ENCODE measurements around the gene SIRT5.

SIRT5 gene

GRCh38 chr6:13649393-13649792 is 75.0 kb downstream of the SIRT5 start:
- no peak for TF ChIP-seq CTCF (IDR thresholded peaks at IDR 0.05; ENCODE audit: low read depth, low read length)
- no peak for DNase-seq
- H3K9me3 ChIP-seq (ENCODE audit: severe bottlenecking) = no peaks in the 10 kb centered on the region
- H3K36me3 ChIP-seq = peaks cover 7% of the 10 kb centered on the region
- H3K4me3 ChIP-seq (ENCODE audit: low read depth, low read length) = no peak overlapping the region
- H3K27me3 ChIP-seq (ENCODE audit: insufficient read depth, low read depth, severe bottlenecking) = no peaks in the 10 kb centered on the region
- H3K27ac ChIP-seq = no peak overlapping the region

- peaks cover 7% of the 10 kb centered on the region for H3K36me3 ChIP-seq
- H3K27me3 ChIP-seq (ENCODE audit: insufficient read depth, low read depth, severe bottlenecking) = no peaks in the 10 kb centered on the region
- H3K27ac ChIP-seq = no peak overlapping the region
- H3K9me3 ChIP-seq (ENCODE audit: severe bottlenecking) = no peaks in the 10 kb centered on the region
- no peak overlapping the region for H3K4me3 ChIP-seq (ENCODE audit: low read depth, low read length)
- no peak for TF ChIP-seq CTCF (IDR thresholded peaks at IDR 0.05; ENCODE audit: low read depth, low read length)
- DNase-seq = no peak
Observed at GRCh38 chr6:13653296-13653695, 78.9 kb downstream of the SIRT5 start.

- Histone ChIP-seq H3K4me3 (ENCODE audit: low read depth, low read length) (no peak overlapping the region), H3K36me3 (peaks cover 7% of the 10 kb centered on the region), H3K9me3 (ENCODE audit: severe bottlenecking) (no peaks in the 10 kb centered on the region), H3K27ac (no peak overlapping the region), H3K27me3 (ENCODE audit: insufficient read depth, low read depth, severe bottlenecking) (no peaks in the 10 kb centered on the region)
- DNase-seq = no peak
- TF ChIP-seq CTCF (IDR thresholded peaks at IDR 0.05; ENCODE audit: low read depth, low read length) = no peak
Observed at GRCh38 chr6:13654496-13654895, 80.1 kb downstream of the SIRT5 start.

- Histone ChIP-seq H3K4me3 (ENCODE audit: low read depth, low read length) (no peak overlapping the region), H3K36me3 (peaks cover 7% of the 10 kb centered on the region), H3K27ac (no peak overlapping the region), H3K27me3 (ENCODE audit: insufficient read depth, low read depth, severe bottlenecking) (no peaks in the 10 kb centered on the region), H3K9me3 (ENCODE audit: severe bottlenecking) (no peaks in the 10 kb centered on the region)
- TF ChIP-seq CTCF (IDR thresholded peaks at IDR 0.05; ENCODE audit: low read depth, low read length) = no peak
- DNase-seq = no peak
Observed at GRCh38 chr6:13655700-13656099, 81.3 kb downstream of the SIRT5 start.

- no peaks in the 10 kb centered on the region for H3K36me3 ChIP-seq
- H3K9me3 ChIP-seq (ENCODE audit: severe bottlenecking) = no peaks in the 10 kb centered on the region
- no peak overlapping the region for H3K27ac ChIP-seq
- no peak for TF ChIP-seq CTCF (IDR thresholded peaks at IDR 0.05; ENCODE audit: low read depth, low read length)
- no peak overlapping the region for H3K4me3 ChIP-seq (ENCODE audit: low read depth, low read length)
- DNase-seq = no peak
- no peaks in the 10 kb centered on the region for H3K27me3 ChIP-seq (ENCODE audit: insufficient read depth, low read depth, severe bottlenecking)
Observed at GRCh38 chr6:13660273-13660672, 85.9 kb downstream of the SIRT5 start.

- Histone ChIP-seq H3K27ac (no peak overlapping the region), H3K36me3 (no peaks in the 10 kb centered on the region), H3K9me3 (ENCODE audit: severe bottlenecking) (no peaks in the 10 kb centered on the region), H3K27me3 (ENCODE audit: insufficient read depth, low read depth, severe bottlenecking) (no peaks in the 10 kb centered on the region), H3K4me3 (ENCODE audit: low read depth, low read length) (no peak overlapping the region)
- DNase-seq = no peak
- TF ChIP-seq CTCF (IDR thresholded peaks at IDR 0.05; ENCODE audit: low read depth, low read length) = no peak
Observed at GRCh38 chr6:13660893-13661292, 86.5 kb downstream of the SIRT5 start.
